Stimulated activated CD8-positive, alpha-beta memory T cell treated with anti-CD3 and anti-CD28 coated beads, Interleukin-7, amount 100 ng/mL, for 24 hours (primary cell): Measurements from ENCODE around the gene PTK6.
"Not testable (repeated sequence)": the region's sequence is repeated elsewhere in the genome, so short reads cannot be mapped to it uniquely, and the experiment has no call there.

Experiments used
- DNase-seq: peaks from one replicate; pipeline ENCODE4 v3.0.0-alpha.2; 2020; ENCODE audit warnings: low read depth

Gene PTK6

DNA sequence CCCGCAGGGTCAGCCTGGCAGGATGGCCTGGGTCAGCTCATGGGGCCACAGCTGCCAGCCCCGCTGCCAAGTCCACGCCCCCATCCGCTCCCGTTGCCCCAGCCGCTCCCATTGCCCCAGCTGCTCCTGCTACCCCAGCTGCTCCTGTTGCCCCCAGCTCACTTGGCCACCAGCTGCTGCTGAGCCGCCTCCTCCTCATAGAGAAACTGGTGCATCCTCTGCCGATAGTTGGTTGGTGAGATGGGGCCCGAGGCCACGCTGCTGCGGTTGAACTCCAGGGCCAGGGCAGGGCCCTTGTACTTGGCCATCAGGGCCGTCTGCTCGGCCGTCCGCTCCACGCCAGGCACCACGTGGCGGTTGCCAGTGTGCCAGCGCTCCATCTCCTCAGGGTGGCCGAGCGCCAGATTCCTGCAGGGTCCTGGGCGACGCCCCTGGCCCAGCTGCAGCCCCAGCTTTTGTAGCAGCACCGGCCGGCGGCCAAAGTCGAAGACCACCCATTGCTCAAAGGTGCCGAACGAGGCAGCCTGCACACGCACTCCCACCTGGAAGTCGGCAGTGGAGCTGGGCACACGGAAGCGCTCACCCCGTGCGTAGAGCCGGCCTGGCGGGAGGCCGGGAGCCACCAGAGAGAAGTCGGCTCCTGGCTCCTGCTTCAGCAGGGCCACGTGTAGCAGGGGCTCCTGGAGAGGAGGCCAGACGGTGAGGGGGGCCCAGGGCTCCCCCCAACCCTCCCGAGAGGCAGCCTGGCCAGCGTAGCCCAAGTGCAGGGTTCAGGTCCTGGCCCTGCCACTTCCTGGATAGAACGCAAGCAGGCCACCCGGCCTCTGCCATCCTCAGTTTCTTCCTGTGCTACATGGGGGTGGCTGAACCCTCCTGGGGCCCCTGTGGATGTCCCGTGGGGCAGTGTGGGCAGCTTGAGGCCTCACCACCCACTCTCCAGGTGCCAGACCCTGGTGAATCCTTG is 32.1 kb upstream of the PTK6 start:
- DNase-seq = no peak

DNA sequence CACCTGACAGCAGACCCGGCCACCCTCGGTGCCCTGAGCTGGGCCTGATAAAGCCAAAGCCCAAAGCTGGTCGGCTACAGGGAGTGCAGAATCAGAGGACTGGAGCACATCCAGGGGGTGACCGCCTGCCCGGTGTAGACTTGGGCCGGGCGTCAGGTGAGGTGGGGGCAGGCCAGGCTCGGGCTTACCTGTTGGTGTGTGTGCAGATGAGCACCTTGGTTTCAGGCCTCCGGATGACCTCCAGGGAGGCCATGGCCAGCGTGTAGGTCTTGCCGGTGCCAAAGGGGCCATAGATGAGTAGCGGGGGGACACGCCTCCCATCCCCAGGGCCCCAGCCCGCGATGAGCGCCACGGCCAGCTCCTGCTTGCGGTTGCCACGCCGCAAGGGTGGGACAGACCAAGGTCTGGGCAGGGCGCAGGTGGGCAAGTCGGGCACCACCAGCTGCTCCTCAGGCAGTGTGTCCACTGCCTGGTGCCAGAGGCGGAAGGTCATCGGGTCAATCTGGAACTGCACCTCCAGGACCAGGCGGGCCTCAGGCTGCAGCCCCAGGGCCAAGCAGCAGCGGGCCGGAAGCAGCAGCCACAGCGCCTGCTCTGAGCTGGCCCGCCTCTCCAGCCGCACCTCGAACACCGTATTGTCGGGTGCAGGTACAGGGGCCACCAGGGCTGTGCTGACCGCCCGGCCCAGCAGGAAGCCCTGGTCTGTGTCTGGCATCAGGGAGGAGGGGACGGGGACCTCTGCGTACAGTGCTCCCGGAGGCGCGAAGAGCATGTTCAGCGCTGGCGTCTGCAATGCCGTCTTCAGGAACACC is 31.2 kb upstream of the PTK6 start:
- no peak for DNase-seq

- no peak for DNase-seq
These were observed 30.4 kb upstream of the PTK6 start for GRCh38 chr20:63567386-63568169.

DNA sequence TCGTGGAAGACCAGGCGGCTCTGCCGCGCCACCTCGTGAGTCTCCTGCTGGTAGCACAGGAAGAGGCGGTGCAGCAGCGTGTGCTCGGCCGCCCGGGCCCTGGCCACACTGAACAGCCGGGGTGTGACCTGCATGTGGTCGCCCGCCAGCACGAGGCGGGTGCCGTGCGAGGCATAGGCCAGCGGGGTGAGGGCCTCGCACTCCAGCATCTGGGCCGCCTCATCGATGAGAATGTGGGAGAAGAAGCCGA is 29.9 kb upstream of the PTK6 start:
- DNase-seq = no peak

DNA sequence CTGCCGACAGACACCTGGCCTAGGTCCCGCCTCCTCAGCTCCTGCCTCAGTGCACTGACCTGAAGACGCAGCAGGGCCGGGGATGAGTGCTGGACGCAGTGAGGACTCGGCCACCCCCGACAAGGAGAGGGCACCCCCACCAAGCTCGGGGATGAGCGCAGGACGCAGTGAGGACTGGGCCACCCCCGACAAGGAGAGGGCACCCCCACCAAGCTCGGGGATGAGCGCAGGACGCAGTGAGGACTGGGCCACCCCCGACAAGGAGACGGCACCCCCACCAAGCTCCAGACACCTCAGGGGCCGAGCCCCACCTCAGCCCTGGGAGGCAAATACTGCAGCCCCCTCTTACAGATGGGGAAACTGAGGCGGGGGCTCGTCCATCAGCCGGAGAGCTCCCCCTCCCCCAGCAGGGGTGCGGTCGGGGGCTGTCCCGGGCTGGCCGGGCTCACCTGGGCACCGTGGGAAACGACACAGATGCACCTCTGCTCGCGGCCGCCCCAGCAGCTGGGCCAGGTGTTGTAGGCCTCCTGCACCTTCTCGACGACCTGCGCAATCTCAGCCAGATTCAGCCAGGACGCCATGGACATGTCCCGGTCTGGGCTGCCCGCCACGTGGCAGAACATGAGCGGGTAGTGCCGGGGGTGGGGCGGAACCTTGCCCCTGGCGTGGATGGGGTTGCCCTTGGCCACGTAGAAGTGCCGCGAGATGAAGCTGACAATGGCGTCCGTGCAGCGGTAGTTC is 29.4 kb upstream of the PTK6 start:
- no peak for DNase-seq

- DNase-seq = no peak
These were observed 28.6 kb upstream of the PTK6 start for GRCh38 chr20:63565699-63566335.

GRCh38 chr20:63565021-63565698 is 28.0 kb upstream of the PTK6 start:
- no peak for DNase-seq

GRCh38 chr20:63564036-63564810 is 27.0 kb upstream of the PTK6 start:
- DNase-seq = no peak

DNA sequence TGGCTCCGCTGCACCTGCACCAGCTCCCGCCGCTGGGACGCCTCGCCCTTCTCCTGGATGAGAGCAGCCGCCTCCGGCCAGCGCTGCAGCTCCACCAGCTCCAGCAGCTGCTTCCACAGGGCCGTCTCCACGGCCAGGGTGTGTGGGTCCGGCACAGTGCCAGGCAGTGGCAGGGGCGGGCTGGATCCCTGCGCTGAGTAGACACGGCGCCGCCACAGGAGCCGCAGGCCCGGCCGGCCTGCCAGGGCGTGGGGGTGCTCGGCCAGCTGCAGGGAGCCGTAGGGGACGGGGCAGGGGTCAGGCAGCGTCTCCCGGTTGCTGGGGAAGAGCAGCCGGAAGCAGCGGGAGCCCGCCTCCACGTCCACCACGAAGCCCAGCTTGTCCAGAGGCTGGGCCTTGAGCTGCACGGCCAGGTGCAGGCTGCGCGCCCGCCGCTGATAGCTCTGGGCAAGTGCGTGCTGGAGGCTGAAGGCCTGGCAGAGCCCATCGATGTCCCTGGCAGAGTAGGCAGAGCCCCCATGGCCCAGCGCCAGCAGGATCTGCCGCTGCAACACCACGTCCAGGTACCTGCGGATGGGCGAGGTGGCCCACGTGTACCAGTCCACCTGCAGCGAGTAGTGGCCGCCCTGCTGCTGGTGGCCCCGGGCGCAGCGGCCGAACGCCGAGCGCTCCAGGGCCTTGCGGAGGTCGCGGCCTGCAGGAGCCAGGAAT is 26.2 kb upstream of the PTK6 start:
- DNase-seq = no peak

- DNase-seq = no peak
These were observed 25.5 kb upstream of the PTK6 start for GRCh38 chr20:63562461-63563224.

DNA sequence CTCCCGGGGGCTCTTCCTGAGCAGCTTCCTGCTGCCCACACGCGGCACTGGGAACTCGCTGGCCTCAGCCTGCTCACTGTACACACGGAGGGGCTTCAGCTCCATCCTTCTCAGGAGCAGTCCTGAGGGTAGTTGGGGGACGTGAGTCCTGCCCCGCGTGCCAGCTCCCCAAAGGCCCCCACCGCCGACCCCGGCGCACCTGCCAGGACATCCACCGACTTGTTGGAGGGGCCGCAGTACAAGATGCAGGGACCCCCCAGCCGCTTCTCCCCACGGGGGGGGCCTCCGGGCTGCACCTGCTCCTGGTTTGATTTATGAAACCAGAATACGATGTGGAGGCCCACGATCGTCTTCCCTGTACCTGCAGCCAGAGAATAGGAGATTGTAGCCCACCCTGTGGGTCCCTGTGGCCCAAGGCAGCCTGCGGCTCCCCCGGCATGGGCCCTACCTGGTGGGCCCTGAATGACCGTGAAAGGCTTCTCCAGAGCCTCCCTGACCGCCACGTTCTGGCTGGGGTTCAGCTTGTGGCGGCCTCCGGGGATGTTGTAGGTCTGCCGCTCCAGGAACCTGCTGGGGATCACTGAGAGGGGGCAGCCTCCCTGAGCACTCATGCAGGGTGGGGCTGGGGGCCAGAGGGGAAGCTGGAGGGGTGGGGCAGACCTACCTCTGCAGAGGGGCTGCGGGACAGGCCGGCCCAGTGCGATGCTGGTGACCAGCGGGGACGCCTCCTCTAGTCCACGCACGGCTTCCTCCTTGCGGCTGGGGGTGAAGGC is 24.6 kb upstream of the PTK6 start:
- no peak for DNase-seq

- DNase-seq = no peak
These were observed 23.9 kb upstream of the PTK6 start for GRCh38 chr20:63560856-63561609.

DNA sequence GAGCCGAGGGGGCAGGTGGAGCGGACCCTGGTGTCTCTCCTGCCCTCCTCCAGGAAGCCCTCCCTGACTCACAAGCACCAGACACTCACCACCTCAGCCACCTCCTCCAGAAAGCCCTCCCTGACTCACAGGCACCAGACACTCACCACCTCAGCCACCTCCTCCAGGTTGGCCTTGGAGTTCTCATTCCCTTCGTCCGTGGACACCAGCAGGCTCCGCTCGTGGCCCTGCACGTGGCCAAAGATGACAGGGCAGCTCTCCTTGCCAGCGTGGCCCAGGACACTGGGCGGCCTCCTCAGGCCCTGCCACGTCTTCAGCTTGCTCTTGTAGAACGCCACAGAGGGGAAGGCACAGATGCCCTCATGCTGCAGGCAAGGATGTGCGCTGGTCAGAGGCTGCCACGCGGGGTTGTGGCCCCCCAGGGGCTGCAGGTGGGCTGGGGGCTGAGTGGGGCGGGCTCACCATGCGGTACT is 23.2 kb upstream of the PTK6 start:
- no peak for DNase-seq

DNA sequence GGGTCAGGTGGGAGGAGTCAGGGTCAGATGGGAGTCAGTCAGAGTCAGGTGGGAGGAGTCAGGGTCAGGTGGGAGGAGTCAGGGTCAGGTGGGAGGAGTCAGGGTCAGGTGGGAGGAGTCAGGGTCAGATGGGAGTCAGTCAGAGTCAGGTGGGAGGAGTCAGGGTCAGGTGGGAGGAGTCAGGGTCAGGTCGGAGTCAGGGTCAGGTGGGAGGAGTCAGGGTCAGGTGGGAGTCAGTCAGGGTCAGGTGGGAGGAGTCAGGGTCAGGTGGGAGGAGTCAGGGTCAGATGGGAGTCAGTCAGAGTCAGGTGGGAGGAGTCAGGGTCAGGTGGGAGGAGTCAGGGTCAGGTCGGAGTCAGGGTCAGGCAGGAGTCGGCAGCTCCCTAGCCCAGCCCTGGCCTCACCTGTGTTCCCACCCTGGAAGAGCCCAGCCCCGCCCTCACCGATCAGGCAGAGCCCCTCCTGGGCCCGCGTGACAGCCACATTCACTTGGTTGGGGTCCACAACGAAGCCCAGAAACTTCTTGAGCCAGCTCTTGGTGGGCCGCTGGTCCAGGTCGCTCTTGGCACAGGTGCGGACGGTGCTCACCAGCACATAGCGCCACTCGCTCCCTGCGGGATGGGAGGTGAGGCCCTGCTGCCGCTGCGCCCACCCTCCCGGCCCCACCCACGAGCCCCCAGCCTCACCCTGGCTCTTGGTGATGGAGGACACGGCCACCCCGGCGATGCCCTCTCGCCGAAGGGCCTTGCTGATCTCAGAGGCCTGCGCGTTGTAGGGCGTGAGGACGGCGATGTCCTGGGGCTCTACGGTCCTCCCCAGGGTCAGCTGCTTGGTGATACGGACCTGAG is 22.5 kb upstream of the PTK6 start:
- not testable (repeated sequence) for DNase-seq

DNA sequence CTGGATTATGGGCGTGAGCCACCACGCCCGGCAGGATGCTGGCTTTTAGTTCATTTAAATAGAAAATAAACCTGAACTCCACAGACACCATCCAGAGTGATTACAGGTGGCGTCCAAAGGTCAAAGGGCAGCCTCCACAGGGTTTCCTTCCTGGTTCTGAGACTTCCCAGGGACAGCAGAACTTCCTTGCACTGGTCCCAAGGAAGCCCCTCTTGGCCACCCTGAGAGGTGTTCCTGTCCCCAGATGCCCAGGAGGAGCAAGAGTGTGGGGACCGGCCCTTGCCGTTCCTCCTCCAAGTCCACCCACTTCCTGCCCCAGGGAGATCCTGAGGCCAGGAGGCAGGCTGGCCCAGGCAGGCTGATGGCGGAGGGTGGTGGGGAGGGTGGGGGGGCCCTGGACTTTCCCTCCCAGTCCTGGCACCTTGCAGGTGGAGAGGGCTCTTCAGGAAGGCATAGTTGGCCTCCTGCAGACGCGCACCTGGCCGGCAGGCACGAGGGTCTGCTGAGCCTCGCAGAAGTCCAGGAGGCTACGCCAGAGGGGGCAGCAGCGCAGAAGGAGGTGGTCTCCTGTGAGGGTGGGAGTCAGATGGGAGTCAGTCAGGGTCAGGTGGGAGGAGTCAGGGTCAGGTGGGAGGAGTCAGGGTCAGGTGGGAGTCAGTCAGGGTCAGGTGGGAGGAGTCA is 21.8 kb upstream of the PTK6 start:
- DNase-seq = no peak
